ENCODE data around the gene RASD1. TPM values are rescaled to one million over a fixed set of nuclear protein-coding genes. Genes with fewer than 3 reads are reported as not detected.
"Not testable (repeated sequence)": the region's sequence is repeated elsewhere in the genome, so short reads cannot be mapped to it uniquely, and the experiment has no call there.

Gene RASD1
- total RNA-seq, 3 donors from 2014 or later (not counting 1 experiment from before 2014, with no cell fraction given): 0.60 to 2.4 (median 1.2) TPM

DNA sequence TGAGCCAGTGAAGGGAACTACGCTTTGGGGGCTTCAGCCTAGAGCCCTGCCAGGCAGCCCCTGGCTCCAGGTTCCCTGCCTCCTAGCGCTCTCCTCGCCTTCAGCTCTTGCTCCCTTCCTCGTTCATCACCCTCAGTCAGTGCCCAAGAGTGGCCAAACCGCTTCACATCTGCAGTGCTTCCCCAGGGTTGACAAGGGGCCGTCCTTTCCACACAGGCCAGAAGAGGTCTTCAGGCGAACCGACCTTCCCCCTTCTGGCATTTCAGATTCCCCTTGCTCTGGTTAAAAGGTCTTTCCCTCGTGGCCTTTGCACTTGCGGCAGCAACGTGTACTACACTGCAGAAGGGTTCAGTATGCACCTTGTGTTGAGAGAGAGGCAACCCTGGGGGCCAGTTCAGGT is 4.1 kb downstream of the RASD1 start:
- Mint-ChIP-seq H3K9me3 (no peaks in the 10 kb centered on the region), H3K36me3 (no peaks in the 10 kb centered on the region), H3K4me3 (no peak overlapping the region), H3K4me1 (peaks cover 10 to 23% of the 10 kb centered on the region in 2 donors), H3K27ac (no peak overlapping the region), H3K27me3 (ENCODE audit: low read depth in 2 of 2) (peaks cover 5 to 6% of the 10 kb centered on the region in 2 donors)
- ATAC-seq (no peak), DNase-seq (no peak)
- peaks cover 16% of the 10 kb centered on the region for H3K36me3 ChIP-seq (ENCODE audit: control insufficient read depth, insufficient read depth, low read length)
- H3K4me1 ChIP-seq (ENCODE audit: control insufficient read depth, insufficient read depth, low read length): peaks cover 15% of the 10 kb centered on the region
- TF ChIP-seq CTCF (IDR thresholded peaks at IDR 0.05): no peak
- WGBS (ENCODE audit: insufficient coverage): 89% methylated on average over 11 of the region's 11 CpGs
- H3K27me3 ChIP-seq (ENCODE audit: control insufficient read depth, insufficient read depth, low read length): peaks cover 6% of the 10 kb centered on the region
- no peaks in the 10 kb centered on the region for H3K9me3 ChIP-seq (ENCODE audit: control insufficient read depth, insufficient read depth, low read length)
- no peak overlapping the region for H3K27ac ChIP-seq (ENCODE audit: low read length)
- intact Hi-C loops (cut with micrococcal nuclease): no loop called here
- no peak overlapping the region for H3K4me3 ChIP-seq (ENCODE audit: low read length)

DNA sequence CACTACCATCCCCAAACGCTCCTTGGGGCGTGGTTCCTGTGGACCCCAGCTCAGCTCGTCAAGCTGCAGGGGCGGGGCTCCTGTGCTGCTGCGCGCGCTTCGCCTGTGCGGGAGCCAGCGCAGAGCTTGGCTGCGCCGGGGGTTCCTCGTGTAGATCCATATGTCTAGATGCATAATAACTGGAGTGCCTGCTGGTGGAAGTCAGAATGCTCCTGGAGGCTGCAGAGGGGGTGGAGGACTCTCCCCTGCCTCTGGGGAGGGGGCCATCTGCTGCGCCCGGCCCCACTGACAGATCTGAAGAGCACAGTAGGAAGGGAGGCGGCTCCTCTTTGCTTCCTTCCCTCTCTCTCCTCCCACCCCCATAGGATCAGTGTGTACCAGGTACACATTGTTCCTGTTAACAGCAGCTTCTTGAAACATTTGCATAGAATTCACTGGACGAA is 4.6 kb downstream of the RASD1 start:
- 86% methylated on average over 16 of the region's 17 CpGs for WGBS (ENCODE audit: insufficient coverage)
- Mint-ChIP-seq H3K27me3 (ENCODE audit: low read depth in 2 of 2) (peaks cover 5 to 6% of the 10 kb centered on the region in 2 donors), H3K4me3 (no peak overlapping the region), H3K9me3 (no peaks in the 10 kb centered on the region), H3K36me3 (no peaks in the 10 kb centered on the region), H3K4me1 (peaks cover 14 to 24% of the 10 kb centered on the region in 2 donors), H3K27ac (no peak overlapping the region)
- no peak for TF ChIP-seq CTCF (IDR thresholded peaks at IDR 0.05)
- H3K27ac ChIP-seq (ENCODE audit: low read length): no peak overlapping the region
- intact Hi-C loops (cut with micrococcal nuclease): no loop called here
- H3K9me3 ChIP-seq (ENCODE audit: control insufficient read depth, insufficient read depth, low read length): no peaks in the 10 kb centered on the region
- no peak overlapping the region for H3K4me3 ChIP-seq (ENCODE audit: low read length)
- peaks cover 16% of the 10 kb centered on the region for H3K36me3 ChIP-seq (ENCODE audit: control insufficient read depth, insufficient read depth, low read length)
- ATAC-seq (no peak), DNase-seq (no peak)
- peaks cover 13% of the 10 kb centered on the region for H3K4me1 ChIP-seq (ENCODE audit: control insufficient read depth, insufficient read depth, low read length)
- peaks cover 6% of the 10 kb centered on the region for H3K27me3 ChIP-seq (ENCODE audit: control insufficient read depth, insufficient read depth, low read length)

GRCh38 chr17:17491031-17491471 is 5.1 kb downstream of the RASD1 start:
- Mint-ChIP-seq H3K27ac (no peak overlapping the region), H3K36me3 (no peaks in the 10 kb centered on the region), H3K4me1 (peaks cover 14 to 24% of the 10 kb centered on the region in 2 donors), H3K4me3 (no peak overlapping the region), H3K27me3 (ENCODE audit: low read depth in 2 of 2) (peaks cover 5 to 6% of the 10 kb centered on the region in 2 donors), H3K9me3 (no peaks in the 10 kb centered on the region)
- peaks cover 12% of the 10 kb centered on the region for H3K4me1 ChIP-seq (ENCODE audit: control insufficient read depth, insufficient read depth, low read length)
- ATAC-seq (no peak), DNase-seq (no peak)
- 78% methylated on average over 10 of the region's 10 CpGs for WGBS (ENCODE audit: insufficient coverage)
- no peaks in the 10 kb centered on the region for H3K9me3 ChIP-seq (ENCODE audit: control insufficient read depth, insufficient read depth, low read length)
- no peak overlapping the region for H3K4me3 ChIP-seq (ENCODE audit: low read length)
- H3K27ac ChIP-seq (ENCODE audit: low read length): no peak overlapping the region
- H3K27me3 ChIP-seq (ENCODE audit: control insufficient read depth, insufficient read depth, low read length): peaks cover 6% of the 10 kb centered on the region
- no peak for TF ChIP-seq CTCF (IDR thresholded peaks at IDR 0.05)
- peaks cover 16% of the 10 kb centered on the region for H3K36me3 ChIP-seq (ENCODE audit: control insufficient read depth, insufficient read depth, low read length)
- intact Hi-C loops (cut with micrococcal nuclease): no loop called here

DNA sequence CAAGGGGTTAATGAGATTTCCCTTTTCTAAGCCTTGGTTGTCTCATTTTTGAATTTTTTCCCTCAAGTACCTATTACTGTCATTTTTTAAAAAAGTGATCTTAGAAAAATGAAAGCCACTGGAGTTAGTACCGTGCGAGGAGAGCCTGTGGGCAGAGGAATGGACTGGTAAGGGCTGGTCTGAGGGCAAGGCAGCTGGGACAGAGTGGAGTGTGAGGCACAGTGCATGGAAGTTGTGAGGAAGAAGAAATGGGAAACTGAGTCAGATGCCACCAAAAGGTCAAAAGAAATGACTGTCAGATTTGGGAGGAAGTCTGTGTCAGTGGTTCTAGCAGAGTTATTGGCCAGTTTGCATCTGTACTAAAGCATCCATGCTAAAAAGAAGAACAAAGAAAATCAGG is 8.2 kb downstream of the RASD1 start:
- intact Hi-C loops (cut with micrococcal nuclease): no loop called here
- H3K4me1 ChIP-seq (ENCODE audit: control insufficient read depth, insufficient read depth, low read length): no peaks in the 10 kb centered on the region
- no peak overlapping the region for H3K4me3 ChIP-seq (ENCODE audit: low read length)
- H3K4me3 Mint-ChIP-seq: no peak overlapping the region
- H3K27me3 ChIP-seq (ENCODE audit: control insufficient read depth, insufficient read depth, low read length): no peaks in the 10 kb centered on the region
- DNase-seq (no peak), ATAC-seq (no peak)
- no peak overlapping the region for H3K27ac Mint-ChIP-seq
- 95% methylated on average over 2 of the region's 2 CpGs for WGBS (ENCODE audit: insufficient coverage)
- no peaks in the 10 kb centered on the region for H3K9me3 Mint-ChIP-seq
- no peaks in the 10 kb centered on the region for H3K36me3 Mint-ChIP-seq
- H3K27me3 Mint-ChIP-seq (ENCODE audit: low read depth in 2 of 2): no peaks in the 10 kb centered on the region
- no peaks in the 10 kb centered on the region for H3K9me3 ChIP-seq (ENCODE audit: control insufficient read depth, insufficient read depth, low read length)
- H3K36me3 ChIP-seq (ENCODE audit: control insufficient read depth, insufficient read depth, low read length): peaks cover 18% of the 10 kb centered on the region
- TF ChIP-seq CTCF (IDR thresholded peaks at IDR 0.05): no peak
- H3K4me1 Mint-ChIP-seq: peaks cover 16 to 22% of the 10 kb centered on the region in 2 donors
- H3K27ac ChIP-seq (ENCODE audit: low read length): no peak overlapping the region

- H3K27ac ChIP-seq (ENCODE audit: low read length); H3K27me3 Mint-ChIP-seq (ENCODE audit: low read depth in 2 of 2); H3K9me3 ChIP-seq (ENCODE audit: control insufficient read depth, insufficient read depth, low read length); H3K36me3 Mint-ChIP-seq; H3K27ac Mint-ChIP-seq; intact Hi-C loops (cut with micrococcal nuclease); H3K4me3 Mint-ChIP-seq; H3K27me3 ChIP-seq (ENCODE audit: control insufficient read depth, insufficient read depth, low read length); ATAC-seq; DNase-seq; H3K4me3 ChIP-seq (ENCODE audit: low read length); H3K4me1 ChIP-seq (ENCODE audit: control insufficient read depth, insufficient read depth, low read length); H3K9me3 Mint-ChIP-seq; H3K36me3 ChIP-seq (ENCODE audit: control insufficient read depth, insufficient read depth, low read length): not testable (repeated sequence)
- WGBS (ENCODE audit: insufficient coverage): 98% methylated on average over 23 of the region's 23 CpGs
- H3K4me1 Mint-ChIP-seq: peaks cover 23 to 35% of the 10 kb centered on the region in 2 donors
These were observed 9.8 kb downstream of the RASD1 start for GRCh38 chr17:17486416-17486815.

Measured in natural killer cell (primary cell).